ENCODE measurements around the gene CHPF2. TPM values are rescaled to one million over a fixed set of nuclear protein-coding genes. Genes with fewer than 3 reads are reported as not detected.

Gene CHPF2
- total RNA-seq, 1 experiment from 2014 or later = 19.5 TPM

GRCh38 chr7:151192002-151192539, 40.2 kb upstream of the CHPF2 start:
- BruUV-seq (replicated peaks) = no TSS peak
- ATAC-seq = no peak
- POLR2A ChIA-PET = no interaction called here
- H3K27ac ChIP-seq (ENCODE audit: low read depth, low read length) = no peak overlapping the region
- no peak overlapping the region for H2AFZ ChIP-seq (ENCODE audit: low read depth, low read length, poor library complexity, severe bottlenecking)
- H3K9me3 ChIP-seq (ENCODE audit: control insufficient read depth in 1 of 2, insufficient read depth in 1 of 2, low read depth in 1 of 2, low read length in 2 of 2) = no peaks in the 10 kb centered on the region
- no peak overlapping the region for H3K4me3 ChIP-seq (replicated peaks in 1 of 2; ENCODE audit: low read depth in 1 of 2, low read length in 2 of 2)
- no peaks in the 10 kb centered on the region for H3K9me2 ChIP-seq (ENCODE audit: insufficient read depth)
- no peak for TF ChIP-seq ZFX (IDR thresholded peaks at IDR 0.05)
- no peak for TF ChIP-seq CEBPB (IDR thresholded peaks at IDR 0.05; ENCODE audit: low read depth)
- no peak for TF ChIP-seq ELF1 (IDR thresholded peaks at IDR 0.05; ENCODE audit: borderline replicate concordance, low read depth)
- TF ChIP-seq REST (IDR thresholded peaks at IDR 0.05; ENCODE audit: low read depth) = no peak
- TF ChIP-seq POLR2AphosphoS5 (IDR thresholded peaks at IDR 0.05; ENCODE audit: low read depth, low read length) = no peak
- peaks cover 18% of the 10 kb centered on the region; the same call in 1 of the 2 replicates for H3K27me3 ChIP-seq (ENCODE audit: insufficient read depth, low read length)
- H3K79me2 ChIP-seq (ENCODE audit: insufficient read depth, low read length) = no peaks in the 10 kb centered on the region
- intact Hi-C loops (cut with micrococcal nuclease) = no loop called here
- RAD21 ChIA-PET (ENCODE audit: low non-redundant PET in 1 of 2, low total read pairs in 2 of 2, uncharacterized antibody in 2 of 2, unreplicated experiment in 2 of 2) = no interaction called here
- no peaks in the 10 kb centered on the region for H3K36me3 ChIP-seq (ENCODE audit: control insufficient read depth in 1 of 2, insufficient read depth in 2 of 2, low read length in 2 of 2)
- CTCF ChIA-PET = no interaction called here
- no peak for DNase-seq (ENCODE audit: low read depth, low spot score)
- no peak overlapping the region for H3K4me2 ChIP-seq (ENCODE audit: low read length)
- no peak overlapping the region for H3K9ac ChIP-seq (ENCODE audit: low read length)
- no peaks in the 10 kb centered on the region for H4K20me1 ChIP-seq (ENCODE audit: insufficient read depth)
- H3K4me1 ChIP-seq (ENCODE audit: control insufficient read depth in 1 of 2, insufficient read depth in 2 of 2, low read length in 2 of 2) = no peaks in the 10 kb centered on the region

All from HCT116 (cell line).